Measurements from ENCODE around the gene FBN2.
"Not testable (repeated sequence)": the region's sequence is repeated elsewhere in the genome, so short reads cannot be mapped to it uniquely, and the experiment has no call there.

The FBN2 gene

GRCh38 chr5:128534726-128535125 is 3.3 kb downstream of the FBN2 start:
- DNase-seq (ENCODE audit: low spot score): no peak

GRCh38 chr5:128532776-128533175 is 5.3 kb downstream of the FBN2 start:
- no peak for DNase-seq (ENCODE audit: low spot score)

- no peak for DNase-seq (ENCODE audit: low spot score)
Measured at GRCh38 chr5:128532127-128532526, 5.9 kb downstream of the FBN2 start.

- DNase-seq (ENCODE audit: low spot score): no peak
Measured at GRCh38 chr5:128528637-128529255, 9.3 kb downstream of the FBN2 start.

GRCh38 chr5:128528126-128528525 is 9.9 kb downstream of the FBN2 start:
- no peak for DNase-seq (ENCODE audit: low spot score)

- DNase-seq (ENCODE audit: low spot score): no peak
Measured at GRCh38 chr5:128527077-128527476, 11.0 kb downstream of the FBN2 start.

GRCh38 chr5:128522336-128522735 is 15.7 kb downstream of the FBN2 start:
- DNase-seq (ENCODE audit: low spot score): no peak

GRCh38 chr5:128519827-128520226 is 18.2 kb downstream of the FBN2 start:
- DNase-seq (ENCODE audit: low spot score): no peak

GRCh38 chr5:128516978-128517377 is 21.1 kb downstream of the FBN2 start:
- no peak for DNase-seq (ENCODE audit: low spot score)

- DNase-seq (ENCODE audit: low spot score): no peak
Measured at GRCh38 chr5:128513806-128514205, 24.2 kb downstream of the FBN2 start.

- no peak for DNase-seq (ENCODE audit: low spot score)
Measured at GRCh38 chr5:128512894-128513293, 25.2 kb downstream of the FBN2 start.

- DNase-seq (ENCODE audit: low spot score): no peak
Measured at GRCh38 chr5:128506643-128507042, 31.4 kb downstream of the FBN2 start.

GRCh38 chr5:128503727-128504126 is 34.3 kb downstream of the FBN2 start:
- DNase-seq (ENCODE audit: low spot score): not testable (repeated sequence)

- DNase-seq (ENCODE audit: low spot score): peak; percentile 27
Measured at GRCh38 chr5:128498844-128499455, 39.1 kb downstream of the FBN2 start.

- DNase-seq (ENCODE audit: low spot score): no peak
Measured at GRCh38 chr5:128494516-128494915, 43.5 kb downstream of the FBN2 start.

- no peak for DNase-seq (ENCODE audit: low spot score)
Measured at GRCh38 chr5:128493657-128494329, 44.3 kb downstream of the FBN2 start.

- DNase-seq (ENCODE audit: low spot score): no peak
Measured at GRCh38 chr5:128491291-128491690, 46.8 kb downstream of the FBN2 start.

GRCh38 chr5:128490761-128491160 is 47.3 kb downstream of the FBN2 start:
- no peak for DNase-seq (ENCODE audit: low spot score)

GRCh38 chr5:128487041-128487440 is 51.0 kb downstream of the FBN2 start:
- DNase-seq (ENCODE audit: low spot score): no peak

- no peak for DNase-seq (ENCODE audit: low spot score)
Measured at GRCh38 chr5:128483738-128484137, 54.3 kb downstream of the FBN2 start.

GRCh38 chr5:128480906-128481633 is 57.0 kb downstream of the FBN2 start:
- DNase-seq (ENCODE audit: low spot score): no peak

GRCh38 chr5:128480158-128480557 is 57.9 kb downstream of the FBN2 start:
- no peak for DNase-seq (ENCODE audit: low spot score)

Measured in AG20443 (cell line).